Epithelial cell of esophagus (primary cell): ENCODE measurements around the gene FOXK1.

ENCODE experiments used
- DNase-seq: peaks from one replicate; pipeline ENCODE4 v3.0.0; 2010; ENCODE audit warnings: low read depth
- H3K4me3 ChIP-seq: 2 replicates; pipeline ENCODE4 v1.5.1; 2011; ENCODE audit warnings: mild to moderate bottlenecking, low read length, control low read depth
- CTCF ChIP-seq: IDR thresholded peaks from 2 replicates; pipeline ENCODE4 v1.5.1; 2011; ENCODE audit warnings: low read depth, mild to moderate bottlenecking, low read length, control low read depth, inconsistent platforms; ENCODE audit not compliant: insufficient read depth; ENCODE audit errors: missing control alignments

FOXK1 gene

GRCh38 chr7:4788627-4789189, 106.6 kb downstream of the FOXK1 start:
- no peak for DNase-seq
- TF ChIP-seq CTCF: no peak
- H3K4me3 ChIP-seq: no peak overlapping the region

GRCh38 chr7:4789194-4790077, 107.3 kb downstream of the FOXK1 start:
- no peak for TF ChIP-seq CTCF
- DNase-seq: no peak
- H3K4me3 ChIP-seq: no peak overlapping the region

- TF ChIP-seq CTCF: no peak
- no peak for DNase-seq
- no peak overlapping the region for H3K4me3 ChIP-seq
These were observed 108.0 kb downstream of the FOXK1 start for GRCh38 chr7:4790078-4790465.

GRCh38 chr7:4790516-4790991, 108.5 kb downstream of the FOXK1 start:
- no peak overlapping the region for H3K4me3 ChIP-seq
- no peak for DNase-seq
- no peak for TF ChIP-seq CTCF

- no peak for TF ChIP-seq CTCF
- no peak overlapping the region for H3K4me3 ChIP-seq
- no peak for DNase-seq
These were observed 109.1 kb downstream of the FOXK1 start for GRCh38 chr7:4791101-4791737.

GRCh38 chr7:4791738-4792536, 109.8 kb downstream of the FOXK1 start:
- DNase-seq: peak; percentile 43
- TF ChIP-seq CTCF: peak; percentile 45
- peak overlapping the region; percentile 26 for H3K4me3 ChIP-seq
